Activated naive CD8-positive, alpha-beta T cell treated with anti-CD3 and anti-CD28 coated beads, Interleukin-2, amount 50 U/mL, for 24 hours (primary cell): ENCODE measurements around the gene RHOH.
"Not testable (repeated sequence)": the region's sequence is repeated elsewhere in the genome, so short reads cannot be mapped to it uniquely, and the experiment has no call there.

Source experiments
- ATAC-seq: fragments of 150-1000 bp; cut with Tn5 transposase; one replicate; pipeline ENCODE4 v1.10.0; 2021
- DNase-seq: peaks from one replicate; pipeline ENCODE4 v3.0.0; 2021
- H3K27ac Mint-ChIP-seq: one replicate; pipeline ENCODE4 v1.8.0; 2021; ENCODE audit warnings: mild to moderate bottlenecking, mixed read lengths
- H3K27me3 Mint-ChIP-seq: one replicate; pipeline ENCODE4 v1.8.0; 2021; ENCODE audit warnings: mixed read lengths
- H3K36me3 Mint-ChIP-seq: one replicate; pipeline ENCODE4 v1.8.0; 2021; ENCODE audit warnings: low read depth, mixed read lengths
- H3K4me1 Mint-ChIP-seq: one replicate; pipeline ENCODE4 v1.8.0; 2021; ENCODE audit warnings: mixed read lengths
- H3K4me3 Mint-ChIP-seq: one replicate; pipeline ENCODE4 v1.8.0; 2021; ENCODE audit warnings: mild to moderate bottlenecking, moderate library complexity, mixed read lengths
- H3K9me3 Mint-ChIP-seq: one replicate; pipeline ENCODE4 v1.8.0; 2021; ENCODE audit warnings: mixed read lengths

The RHOH gene, protein sequence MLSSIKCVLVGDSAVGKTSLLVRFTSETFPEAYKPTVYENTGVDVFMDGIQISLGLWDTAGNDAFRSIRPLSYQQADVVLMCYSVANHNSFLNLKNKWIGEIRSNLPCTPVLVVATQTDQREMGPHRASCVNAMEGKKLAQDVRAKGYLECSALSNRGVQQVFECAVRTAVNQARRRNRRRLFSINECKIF

DNA sequence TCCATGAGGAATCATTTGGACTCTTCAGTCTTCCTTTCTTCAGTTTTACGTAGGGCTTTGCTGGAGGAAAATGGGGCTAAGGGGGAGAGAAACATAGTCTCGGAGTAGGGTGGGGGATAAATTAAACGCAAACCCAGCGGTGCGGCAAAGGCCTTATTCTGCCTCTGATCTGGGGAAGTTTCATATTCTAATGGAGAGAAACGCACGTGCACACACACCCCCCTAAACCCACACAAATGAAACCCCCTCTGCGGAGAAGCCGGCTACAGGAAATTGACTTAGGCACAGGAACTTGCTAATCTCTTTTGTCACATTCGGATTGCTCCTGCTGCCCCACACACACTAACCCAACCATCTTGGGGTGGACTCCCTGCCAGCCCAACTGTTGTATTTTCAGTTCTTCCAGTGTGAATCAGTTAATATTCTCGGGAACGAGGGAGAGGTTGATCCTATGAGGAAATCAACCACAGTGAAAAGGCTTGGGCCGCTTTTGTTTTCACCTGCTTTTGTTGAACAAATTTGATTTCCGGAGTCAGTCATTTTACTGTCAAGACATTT, at the start of gene RHOH:
Gene RHOH, plus strand, starts transcription at position 308 of the 558 bp plus-strand sequence. CDS start 46,356 bp downstream, outside the sequence.
- peak; percentile 20 for ATAC-seq
- Mint-ChIP-seq H3K4me1 (peaks cover 57% of the 10 kb centered on the region), H3K9me3 (no peaks in the 10 kb centered on the region), H3K27ac (peak within 1 kb of the TSS; percentile 97), H3K4me3 (peak within 1 kb of the TSS; percentile 98), H3K36me3 (peaks cover 44% of the 10 kb centered on the region), H3K27me3 (no peaks in the 10 kb centered on the region)
- DNase-seq, result peak; percentile 75

DNA sequence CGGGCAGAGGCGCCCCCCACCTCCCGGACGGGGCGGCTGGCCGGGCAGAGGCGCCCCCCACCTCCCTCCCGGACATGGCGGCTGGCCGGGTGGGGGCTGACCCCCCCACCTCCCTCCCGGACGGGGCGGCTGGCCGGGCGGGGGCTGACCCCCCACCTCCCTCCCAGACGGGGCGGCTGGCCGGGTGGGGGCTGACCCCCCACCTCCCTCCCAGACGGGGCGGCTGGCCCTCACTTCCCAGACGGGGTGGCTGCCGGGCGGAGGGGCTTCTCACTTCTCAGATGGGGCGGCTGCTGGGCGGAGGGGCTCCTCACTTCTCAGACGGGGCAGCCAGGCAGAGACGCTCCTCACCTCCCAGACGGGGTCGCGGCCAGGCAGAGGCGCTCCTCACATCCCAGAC, 49.3 kb upstream of the RHOH start:
- Mint-ChIP-seq H3K4me1 (peaks cover 33% of the 10 kb centered on the region), H3K36me3 (peaks cover 30% of the 10 kb centered on the region), H3K9me3 (peaks cover 11% of the 10 kb centered on the region)
- not testable (repeated sequence) for DNase-seq, H3K27ac Mint-ChIP-seq, ATAC-seq, H3K4me3 Mint-ChIP-seq, H3K27me3 Mint-ChIP-seq

- H3K36me3 Mint-ChIP-seq, result peaks cover 25% of the 10 kb centered on the region
- peaks cover 11% of the 10 kb centered on the region for H3K9me3 Mint-ChIP-seq
- peaks cover 34% of the 10 kb centered on the region for H3K4me1 Mint-ChIP-seq
- no peaks in the 10 kb centered on the region for H3K27me3 Mint-ChIP-seq
- peak overlapping the region; percentile 18 for H3K27ac Mint-ChIP-seq
- ATAC-seq (peak; percentile 76), DNase-seq (peak; percentile 65)
- no peak overlapping the region for H3K4me3 Mint-ChIP-seq
Observed at GRCh38 chr4:40149960-40150385, 46.9 kb upstream of the RHOH start.

GRCh38 chr4:40150932-40151331, 45.9 kb upstream of the RHOH start:
- peaks cover 11% of the 10 kb centered on the region for H3K9me3 Mint-ChIP-seq
- H3K4me1 Mint-ChIP-seq, result peaks cover 34% of the 10 kb centered on the region
- H3K4me3 Mint-ChIP-seq, result no peak overlapping the region
- DNase-seq (no peak), ATAC-seq (no peak)
- H3K27me3 Mint-ChIP-seq, result no peaks in the 10 kb centered on the region
- H3K27ac Mint-ChIP-seq, result no peak overlapping the region
- peaks cover 25% of the 10 kb centered on the region for H3K36me3 Mint-ChIP-seq

GRCh38 chr4:40152637-40153036, 44.2 kb upstream of the RHOH start:
- Mint-ChIP-seq H3K9me3 (peaks cover 11% of the 10 kb centered on the region), H3K4me1 (peaks cover 34% of the 10 kb centered on the region), H3K27me3 (no peaks in the 10 kb centered on the region), H3K4me3 (no peak overlapping the region), H3K27ac (no peak overlapping the region), H3K36me3 (peaks cover 25% of the 10 kb centered on the region)
- DNase-seq (no peak), ATAC-seq (no peak)

DNA sequence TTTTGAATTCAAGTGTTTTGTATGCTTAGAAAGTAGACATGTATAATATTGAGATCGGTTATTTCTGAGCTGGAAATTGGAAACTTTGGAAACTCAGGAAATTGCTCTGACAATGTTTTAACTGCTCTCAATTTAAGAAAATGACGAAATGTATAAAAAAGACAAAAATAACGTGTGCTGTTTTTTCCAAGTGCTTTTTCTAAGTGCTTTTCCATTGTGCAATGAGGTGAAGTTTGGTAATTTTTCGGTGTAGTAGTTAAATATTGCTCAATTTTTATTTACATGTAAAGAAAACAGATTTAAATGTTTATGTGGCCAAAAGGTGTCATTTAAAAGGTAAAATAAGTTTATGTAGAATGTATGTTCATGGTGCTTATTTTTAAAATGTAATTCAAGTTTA, 39.4 kb upstream of the RHOH start:
- Mint-ChIP-seq H3K4me1 (peaks cover 20% of the 10 kb centered on the region), H3K36me3 (peaks cover 8% of the 10 kb centered on the region), H3K27ac (no peak overlapping the region), H3K4me3 (no peak overlapping the region), H3K9me3 (peaks cover 1% of the 10 kb centered on the region), H3K27me3 (no peaks in the 10 kb centered on the region)
- ATAC-seq, result no peak
- no peak for DNase-seq

DNA sequence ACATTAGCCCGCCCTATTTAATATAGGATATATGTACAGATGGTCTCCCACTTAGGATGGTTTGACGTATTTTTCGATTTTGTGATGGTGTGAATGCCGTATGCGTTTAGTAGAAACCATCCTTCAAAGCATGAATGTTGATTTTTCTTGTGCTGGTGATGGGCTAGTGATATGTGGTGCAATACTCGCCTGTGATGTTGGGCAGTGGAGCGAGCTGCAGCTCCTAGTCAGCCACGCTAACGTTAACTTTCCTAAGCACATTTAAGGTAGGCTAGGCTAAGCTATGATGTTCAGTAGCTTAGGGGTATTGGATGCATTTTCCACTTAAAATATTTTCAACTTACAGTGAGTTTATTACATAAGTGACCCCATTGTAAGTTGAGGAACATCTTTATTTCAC, 36.6 kb upstream of the RHOH start:
- H3K36me3 Mint-ChIP-seq, result peaks cover 5% of the 10 kb centered on the region
- H3K27ac Mint-ChIP-seq, result no peak overlapping the region
- no peak overlapping the region for H3K4me3 Mint-ChIP-seq
- H3K27me3 Mint-ChIP-seq, result no peaks in the 10 kb centered on the region
- peaks cover 4% of the 10 kb centered on the region for H3K9me3 Mint-ChIP-seq
- H3K4me1 Mint-ChIP-seq, result peaks cover 5% of the 10 kb centered on the region
- no peak for ATAC-seq
- DNase-seq, result no peak

GRCh38 chr4:40164459-40164858, 32.4 kb upstream of the RHOH start:
- Mint-ChIP-seq H3K27ac (no peak overlapping the region), H3K36me3 (peaks cover 11% of the 10 kb centered on the region), H3K9me3 (peaks cover 15% of the 10 kb centered on the region), H3K27me3 (no peaks in the 10 kb centered on the region), H3K4me1 (peaks cover 9% of the 10 kb centered on the region), H3K4me3 (no peak overlapping the region)
- no peak for DNase-seq
- ATAC-seq, result no peak

- Mint-ChIP-seq H3K4me3 (no peak overlapping the region), H3K4me1 (peaks cover 5% of the 10 kb centered on the region), H3K36me3 (peaks cover 11% of the 10 kb centered on the region), H3K9me3 (peaks cover 15% of the 10 kb centered on the region), H3K27ac (no peak overlapping the region), H3K27me3 (no peaks in the 10 kb centered on the region)
- ATAC-seq (no peak), DNase-seq (no peak)
Observed at GRCh38 chr4:40165916-40166315, 30.9 kb upstream of the RHOH start.

GRCh38 chr4:40168070-40168469, 28.8 kb upstream of the RHOH start:
- ATAC-seq (no peak), DNase-seq (no peak)
- Mint-ChIP-seq H3K27me3 (no peaks in the 10 kb centered on the region), H3K9me3 (peaks cover 15% of the 10 kb centered on the region), H3K27ac (no peak overlapping the region), H3K4me3 (no peak overlapping the region), H3K4me1 (peaks cover 11% of the 10 kb centered on the region), H3K36me3 (peaks cover 9% of the 10 kb centered on the region)

DNA sequence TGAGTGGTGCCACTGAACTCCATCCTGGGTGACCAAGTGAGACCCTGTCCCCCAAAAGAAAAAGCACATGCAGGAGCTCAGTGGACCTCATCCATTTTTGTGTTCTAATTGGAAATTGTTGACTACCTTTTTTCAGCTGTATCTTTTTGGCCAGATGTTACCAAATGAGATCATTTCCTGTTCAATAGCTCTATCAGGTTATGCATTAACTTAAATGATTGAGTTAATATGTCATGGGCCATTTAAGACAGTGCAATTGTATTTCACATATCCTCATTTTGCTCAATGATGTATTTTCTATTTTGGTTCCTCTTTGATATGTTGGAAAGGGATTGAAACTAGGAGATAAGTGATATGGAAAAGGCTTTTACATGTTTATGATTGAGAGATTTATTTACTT, 26.2 kb upstream of the RHOH start:
- no peak overlapping the region for H3K4me3 Mint-ChIP-seq
- H3K27me3 Mint-ChIP-seq, result no peaks in the 10 kb centered on the region
- DNase-seq, result no peak
- peaks cover 15% of the 10 kb centered on the region for H3K9me3 Mint-ChIP-seq
- H3K36me3 Mint-ChIP-seq, result peaks cover 9% of the 10 kb centered on the region
- peaks cover 22% of the 10 kb centered on the region for H3K4me1 Mint-ChIP-seq
- no peak overlapping the region for H3K27ac Mint-ChIP-seq
- no peak for ATAC-seq

- Mint-ChIP-seq H3K27ac (peak overlapping the region; percentile 83), H3K36me3 (no peaks in the 10 kb centered on the region), H3K4me1 (peaks cover 18% of the 10 kb centered on the region), H3K27me3 (no peaks in the 10 kb centered on the region), H3K4me3 (peak overlapping the region; percentile 61), H3K9me3 (peaks cover 4% of the 10 kb centered on the region)
- peak; percentile 71 for ATAC-seq
- no peak for DNase-seq
Observed at GRCh38 chr4:40173470-40173875, 23.4 kb upstream of the RHOH start.

DNA sequence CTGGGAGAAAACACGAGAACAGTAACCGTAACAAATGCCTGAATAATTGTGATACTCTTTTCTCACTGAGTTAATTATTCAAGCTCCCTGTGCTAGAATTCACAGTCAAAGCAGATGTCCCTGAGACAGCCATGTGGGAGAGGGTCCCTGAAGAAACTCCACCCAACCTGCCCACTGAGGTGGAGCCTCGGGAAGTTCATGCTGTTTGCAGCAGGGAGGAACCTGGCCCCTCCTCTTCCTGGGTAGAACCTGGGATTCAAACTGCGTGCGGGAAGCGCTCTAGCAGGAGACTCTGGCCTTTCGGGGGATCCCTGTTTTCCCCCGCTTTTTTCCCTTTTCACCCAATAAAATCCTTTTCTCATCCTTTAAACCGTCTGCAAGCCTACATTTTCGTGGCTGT, 20.2 kb upstream of the RHOH start:
- no peaks in the 10 kb centered on the region for H3K36me3 Mint-ChIP-seq
- H3K4me1 Mint-ChIP-seq, result peaks cover 37% of the 10 kb centered on the region
- H3K27me3 Mint-ChIP-seq, result no peaks in the 10 kb centered on the region
- ATAC-seq (no peak), DNase-seq (no peak)
- no peak overlapping the region for H3K27ac Mint-ChIP-seq
- no peak overlapping the region for H3K4me3 Mint-ChIP-seq
- no peaks in the 10 kb centered on the region for H3K9me3 Mint-ChIP-seq

DNA sequence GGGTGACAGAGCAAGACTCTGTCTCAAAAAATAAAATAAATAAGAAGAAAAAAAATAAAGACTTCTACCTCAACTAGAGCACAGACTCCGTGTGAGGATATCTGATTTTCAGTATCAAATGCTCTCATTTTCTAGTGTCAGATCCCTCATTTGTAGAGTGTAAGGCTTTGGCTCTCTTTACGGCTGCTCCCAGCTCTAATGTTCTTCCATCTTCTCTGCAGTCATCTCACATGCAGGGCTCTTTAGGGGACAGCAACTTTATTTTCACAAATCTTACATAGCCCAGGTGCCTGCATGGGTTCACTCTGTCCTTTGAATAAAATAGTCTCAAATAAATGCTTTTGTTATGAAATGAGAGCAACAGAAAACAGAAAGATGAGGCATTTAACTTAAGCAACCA, 19.2 kb upstream of the RHOH start:
- no peaks in the 10 kb centered on the region for H3K9me3 Mint-ChIP-seq
- H3K36me3 Mint-ChIP-seq, result no peaks in the 10 kb centered on the region
- no peaks in the 10 kb centered on the region for H3K27me3 Mint-ChIP-seq
- DNase-seq (no peak), ATAC-seq (no peak)
- no peak overlapping the region for H3K4me3 Mint-ChIP-seq
- peaks cover 39% of the 10 kb centered on the region for H3K4me1 Mint-ChIP-seq
- no peak overlapping the region for H3K27ac Mint-ChIP-seq

- peaks cover 36% of the 10 kb centered on the region for H3K4me1 Mint-ChIP-seq
- ATAC-seq (no peak), DNase-seq (no peak)
- no peak overlapping the region for H3K4me3 Mint-ChIP-seq
- no peaks in the 10 kb centered on the region for H3K27me3 Mint-ChIP-seq
- no peaks in the 10 kb centered on the region for H3K36me3 Mint-ChIP-seq
- no peaks in the 10 kb centered on the region for H3K9me3 Mint-ChIP-seq
- H3K27ac Mint-ChIP-seq, result no peak overlapping the region
Observed at GRCh38 chr4:40178672-40179071, 18.2 kb upstream of the RHOH start.
